ENCODE data around the gene DPP6. TPM values are rescaled to one million over a fixed set of nuclear protein-coding genes. Genes with fewer than 3 reads are reported as not detected.
"Not testable (repeated sequence)": the region's sequence is repeated elsewhere in the genome, so short reads cannot be mapped to it uniquely, and the experiment has no call there.

Gene DPP6
- total RNA-seq, 2 experiments from 2014 or later: not detected

- Histone ChIP-seq H3K79me2 (ENCODE audit: insufficient read depth, low read depth, low read length) (no peaks in the 10 kb centered on the region), H3K4me2 (ENCODE audit: low read length) (no peak overlapping the region), H3K9me2 (ENCODE audit: insufficient read depth, low read length) (no peaks in the 10 kb centered on the region), H3K27ac (ENCODE audit: low read depth, low read length, poor library complexity, severe bottlenecking) (no peak overlapping the region), H2AFZ (ENCODE audit: low read length) (no peak overlapping the region), H3K9me3 (ENCODE audit: low read length) (no peaks in the 10 kb centered on the region), H3K36me3 (ENCODE audit: insufficient read depth, low read length) (no peaks in the 10 kb centered on the region), H3K4me3 (ENCODE audit: low read depth, low read length, poor library complexity, severe bottlenecking) (no peak overlapping the region), H4K20me1 (ENCODE audit: insufficient read depth, low read length) (no peaks in the 10 kb centered on the region), H3K4me1 (ENCODE audit: insufficient read depth, low read length, poor library complexity, severe bottlenecking) (no peaks in the 10 kb centered on the region)
- no peak for TF ChIP-seq CTCF (conservative IDR thresholded peaks at IDR 0.05; ENCODE audit: low read length)
- no peak for TF ChIP-seq EZH2phosphoT487 (IDR thresholded peaks at IDR 0.05; ENCODE audit: borderline replicate concordance, low read depth, low read length)
- ChIA-PET CTCF (ENCODE audit: unreplicated experiment) (no interaction called here), POLR2A (no interaction called here)
- BruUV-seq (replicated peaks): no TSS peak
- no peak for DNase-seq (ENCODE audit: low spot score)
- intact Hi-C loops (cut with micrococcal nuclease; ENCODE audit: unreplicated experiment): no loop called here
Observed at GRCh38 chr7:154918741-154919140, 866.5 kb downstream of the DPP6 start.

DNA sequence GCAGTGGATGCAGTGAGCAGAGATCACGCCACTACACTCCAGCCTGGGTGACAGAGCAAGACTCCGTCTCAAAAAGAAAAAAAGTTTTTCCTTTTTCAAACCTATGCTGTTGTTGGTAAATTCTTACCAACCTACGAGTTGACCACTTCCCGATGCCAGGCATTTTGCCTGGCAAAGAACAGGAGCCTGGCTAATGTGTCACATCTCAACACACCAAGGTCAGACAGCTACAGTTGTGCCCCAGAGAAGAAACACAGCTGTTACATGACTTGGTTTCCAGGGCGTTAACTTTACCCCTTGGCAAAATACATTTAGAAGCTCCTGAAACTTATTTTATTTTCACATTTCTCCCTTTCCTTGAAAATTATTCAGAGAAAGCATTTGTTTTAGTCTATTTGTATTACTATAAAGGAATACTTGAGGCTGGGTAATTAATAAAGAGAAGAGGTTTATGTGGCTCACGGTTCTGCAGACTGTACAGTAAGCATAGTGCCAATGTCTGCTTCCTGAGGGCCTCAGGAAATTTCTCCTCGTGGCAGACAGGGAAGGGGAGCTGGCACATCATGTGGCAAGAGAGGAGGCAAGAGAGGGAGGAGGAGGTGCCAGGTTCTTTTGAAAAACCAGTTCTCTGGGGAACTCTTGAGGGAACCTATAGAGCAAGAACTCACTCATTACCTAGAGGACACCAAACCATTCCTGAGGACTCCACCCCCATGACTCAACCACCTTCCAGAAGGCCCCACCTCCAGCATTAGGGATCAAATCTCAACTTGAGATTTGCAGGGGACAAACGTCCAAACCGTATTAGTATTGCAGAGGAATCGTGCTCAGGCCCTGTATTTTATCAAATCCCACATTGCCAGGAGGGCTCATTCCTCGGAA is 867.4 kb downstream of the DPP6 start:
- intact Hi-C loops (cut with micrococcal nuclease; ENCODE audit: unreplicated experiment): no loop called here
- ChIA-PET POLR2A (no interaction called here), CTCF (ENCODE audit: unreplicated experiment) (no interaction called here)
- no peak for DNase-seq (ENCODE audit: low spot score)
- Histone ChIP-seq H3K9me2 (ENCODE audit: insufficient read depth, low read length) (no peaks in the 10 kb centered on the region), H3K36me3 (ENCODE audit: insufficient read depth, low read length) (no peaks in the 10 kb centered on the region), H3K9me3 (ENCODE audit: low read length) (no peaks in the 10 kb centered on the region), H2AFZ (ENCODE audit: low read length) (no peak overlapping the region), H3K79me2 (ENCODE audit: insufficient read depth, low read depth, low read length) (no peaks in the 10 kb centered on the region), H4K20me1 (ENCODE audit: insufficient read depth, low read length) (no peaks in the 10 kb centered on the region), H3K4me3 (ENCODE audit: low read depth, low read length, poor library complexity, severe bottlenecking) (no peak overlapping the region), H3K4me1 (ENCODE audit: insufficient read depth, low read length, poor library complexity, severe bottlenecking) (no peaks in the 10 kb centered on the region), H3K27ac (ENCODE audit: low read depth, low read length, poor library complexity, severe bottlenecking) (no peak overlapping the region), H3K4me2 (ENCODE audit: low read length) (no peak overlapping the region)
- no TSS peak for BruUV-seq (replicated peaks)
- TF ChIP-seq EZH2phosphoT487 (IDR thresholded peaks at IDR 0.05; ENCODE audit: borderline replicate concordance, low read depth, low read length) (no peak), CTCF (conservative IDR thresholded peaks at IDR 0.05; ENCODE audit: low read length) (no peak)

DNA sequence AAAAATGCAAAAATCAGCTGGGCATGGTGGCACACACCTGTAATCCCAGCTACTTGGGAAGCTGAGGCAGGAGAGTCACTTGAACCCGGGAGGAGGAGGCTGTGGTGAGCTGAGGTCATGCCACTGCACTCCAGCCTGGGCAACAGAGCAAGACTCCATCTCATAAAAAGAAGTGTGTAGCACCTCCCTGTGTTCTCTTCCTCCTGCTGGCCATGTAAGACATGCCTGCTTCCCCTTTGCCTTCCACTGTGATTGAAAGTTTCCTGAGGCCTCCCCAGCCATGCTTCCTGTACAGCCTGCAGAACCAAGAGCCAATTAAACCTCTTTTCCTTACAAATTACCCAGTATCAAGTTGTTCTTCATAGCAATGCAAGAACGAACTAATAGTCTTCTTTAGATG is 870.3 kb downstream of the DPP6 start:
- BruUV-seq (replicated peaks); H3K36me3 ChIP-seq (ENCODE audit: insufficient read depth, low read length); H3K4me3 ChIP-seq (ENCODE audit: low read depth, low read length, poor library complexity, severe bottlenecking); CTCF ChIA-PET (ENCODE audit: unreplicated experiment); DNase-seq (ENCODE audit: low spot score); H3K27ac ChIP-seq (ENCODE audit: low read depth, low read length, poor library complexity, severe bottlenecking); H3K79me2 ChIP-seq (ENCODE audit: insufficient read depth, low read depth, low read length); H3K9me3 ChIP-seq (ENCODE audit: low read length); POLR2A ChIA-PET; H3K9me2 ChIP-seq (ENCODE audit: insufficient read depth, low read length); intact Hi-C loops (cut with micrococcal nuclease; ENCODE audit: unreplicated experiment); H2AFZ ChIP-seq (ENCODE audit: low read length); H4K20me1 ChIP-seq (ENCODE audit: insufficient read depth, low read length); H3K4me2 ChIP-seq (ENCODE audit: low read length); H3K4me1 ChIP-seq (ENCODE audit: insufficient read depth, low read length, poor library complexity, severe bottlenecking): not testable (repeated sequence)
